Immature natural killer cell (primary cell): ENCODE results near the gene GREB1. TPM values are rescaled to one million over a fixed set of nuclear protein-coding genes. Genes with fewer than 3 reads are reported as not detected.

Experiments
- DNase-seq, 3 donors: peaks; one replicate each; pipeline ENCODE4 v3.0.0; 2022; ENCODE audit warnings: mixed read lengths in 1 of 3
- H3K27ac Mint-ChIP-seq, 6 donors: one replicate each; pipeline ENCODE4 v1.8.0; 2020; ENCODE audit warnings: mixed read lengths in 6 of 6, mild to moderate bottlenecking in 5 of 6, inconsistent platforms in 4 of 6, moderate library complexity in 3 of 6
- H3K27me3 Mint-ChIP-seq, 3 donors: one replicate each; pipeline ENCODE4 v1.8.0; 2020 to 2021; ENCODE audit warnings: low read depth in 3 of 3, mild to moderate bottlenecking in 3 of 3, mixed read lengths in 3 of 3, moderate library complexity in 3 of 3, inconsistent platforms in 1 of 3
- H3K36me3 Mint-ChIP-seq, 3 donors: one replicate each; pipeline ENCODE4 v1.8.0; 2020; ENCODE audit warnings: mixed read lengths in 3 of 3, inconsistent platforms in 2 of 3, mild to moderate bottlenecking in 2 of 3
- H3K4me1 Mint-ChIP-seq, 2 donors: one replicate each; pipeline ENCODE4 v1.8.0; 2020; ENCODE audit warnings: inconsistent platforms in 2 of 2, mild to moderate bottlenecking in 2 of 2, mixed read lengths in 2 of 2, moderate library complexity in 1 of 2
- H3K4me3 Mint-ChIP-seq, 5 donors: one replicate each; pipeline ENCODE4 v1.8.0; 2020; ENCODE audit warnings: mild to moderate bottlenecking in 5 of 5, mixed read lengths in 5 of 5, inconsistent platforms in 3 of 5, moderate library complexity in 3 of 5
- H3K9me3 Mint-ChIP-seq, 6 donors: one replicate each; pipeline ENCODE4 v1.8.0; 2020; ENCODE audit warnings: mild to moderate bottlenecking in 6 of 6, mixed read lengths in 6 of 6, inconsistent platforms in 4 of 6, moderate library complexity in 3 of 6
- polyA plus RNA-seq, 3 donors: library from polyadenylated mRNA; unstranded; fragments of 300-500 nt; fragmentation: Illumina TruSeq; gene quantifications; one replicate each; pipeline ENCODE4 v1.2.3, GENCODE V29; 2021

The GREB1 gene
- polyA plus RNA-seq, 3 donors from 2014 or later = 0.41 TPM; not detected in 2

- H3K27me3 Mint-ChIP-seq = peaks cover 0 to 2% (median 0%) of the 10 kb centered on the region in 3 donors
- no peak overlapping the region for H3K27ac Mint-ChIP-seq
- H3K4me3 Mint-ChIP-seq = no peak overlapping the region
- peaks cover 0 to 14% (median 0%) of the 10 kb centered on the region in 3 donors for H3K36me3 Mint-ChIP-seq
- no peaks in the 10 kb centered on the region for H3K4me1 Mint-ChIP-seq
- no peak for DNase-seq
- no peaks in the 10 kb centered on the region for H3K9me3 Mint-ChIP-seq
Measured at GRCh38 chr2:11616097-11616687, 82.3 kb downstream of the GREB1 start.

GRCh38 chr2:11616851-11617415, 83.1 kb downstream of the GREB1 start:
- no peaks in the 10 kb centered on the region for H3K9me3 Mint-ChIP-seq
- H3K4me3 Mint-ChIP-seq = no peak overlapping the region
- H3K4me1 Mint-ChIP-seq = no peaks in the 10 kb centered on the region
- no peak for DNase-seq
- peaks cover 0 to 14% (median 0%) of the 10 kb centered on the region in 3 donors for H3K36me3 Mint-ChIP-seq
- H3K27ac Mint-ChIP-seq = no peak overlapping the region
- H3K27me3 Mint-ChIP-seq = peaks cover 0 to 2% (median 0%) of the 10 kb centered on the region in 3 donors

- Mint-ChIP-seq H3K4me1 (no peaks in the 10 kb centered on the region), H3K27ac (no peak overlapping the region), H3K36me3 (peaks cover 0 to 11% (median 0%) of the 10 kb centered on the region in 3 donors), H3K9me3 (no peaks in the 10 kb centered on the region), H3K4me3 (no peak overlapping the region), H3K27me3 (no peaks in the 10 kb centered on the region)
- DNase-seq = no peak
Measured at GRCh38 chr2:11617527-11617926, 83.7 kb downstream of the GREB1 start.

- Mint-ChIP-seq H3K27ac (no peak overlapping the region), H3K9me3 (no peaks in the 10 kb centered on the region), H3K4me3 (no peak overlapping the region), H3K36me3 (peaks cover 0 to 11% (median 0%) of the 10 kb centered on the region in 3 donors), H3K4me1 (no peaks in the 10 kb centered on the region), H3K27me3 (no peaks in the 10 kb centered on the region)
- no peak for DNase-seq
Measured at GRCh38 chr2:11617984-11618707, 84.3 kb downstream of the GREB1 start.

- H3K4me3 Mint-ChIP-seq = no peak overlapping the region
- H3K9me3 Mint-ChIP-seq = no peaks in the 10 kb centered on the region
- DNase-seq = no peak
- no peaks in the 10 kb centered on the region for H3K27me3 Mint-ChIP-seq
- peaks cover 0 to 11% (median 0%) of the 10 kb centered on the region in 3 donors for H3K36me3 Mint-ChIP-seq
- no peak overlapping the region for H3K27ac Mint-ChIP-seq
- H3K4me1 Mint-ChIP-seq = no peaks in the 10 kb centered on the region
Measured at GRCh38 chr2:11618708-11619062, 84.8 kb downstream of the GREB1 start.

- H3K4me1 Mint-ChIP-seq = no peaks in the 10 kb centered on the region
- no peak overlapping the region for H3K4me3 Mint-ChIP-seq
- H3K27me3 Mint-ChIP-seq = no peaks in the 10 kb centered on the region
Measured at GRCh38 chr2:11621410-11621809, 87.6 kb downstream of the GREB1 start.

GRCh38 chr2:11622611-11623010, 88.8 kb downstream of the GREB1 start:
- DNase-seq = no peak
- Mint-ChIP-seq H3K4me1 (no peaks in the 10 kb centered on the region), H3K27me3 (peaks cover 0 to 2% (median 0%) of the 10 kb centered on the region in 3 donors), H3K27ac (no peak overlapping the region), H3K4me3 (no peak overlapping the region), H3K9me3 (no peaks in the 10 kb centered on the region), H3K36me3 (peaks cover 0 to 11% (median 4%) of the 10 kb centered on the region in 3 donors)

More at GRCh38 chr2:11621410-11621809, 87.6 kb downstream of the GREB1 start:
- peaks cover 0 to 7% (median 0%) of the 10 kb centered on the region in 3 donors for H3K36me3 Mint-ChIP-seq
- no peaks in the 10 kb centered on the region for H3K9me3 Mint-ChIP-seq
- DNase-seq = no peak
- H3K27ac Mint-ChIP-seq = no peak overlapping the region

- H3K36me3 Mint-ChIP-seq = peaks cover 0 to 7% (median 4%) of the 10 kb centered on the region in 3 donors
- H3K4me3 Mint-ChIP-seq = no peak overlapping the region
- H3K9me3 Mint-ChIP-seq = no peaks in the 10 kb centered on the region
- H3K27me3 Mint-ChIP-seq = peaks cover 0 to 5% (median 2%) of the 10 kb centered on the region in 3 donors
- no peak overlapping the region for H3K27ac Mint-ChIP-seq
- no peak for DNase-seq
- no peaks in the 10 kb centered on the region for H3K4me1 Mint-ChIP-seq
Measured at GRCh38 chr2:11624893-11625292, 91.0 kb downstream of the GREB1 start.

GRCh38 chr2:11625671-11626070, 91.8 kb downstream of the GREB1 start:
- peaks cover 0 to 5% (median 2%) of the 10 kb centered on the region in 3 donors for H3K27me3 Mint-ChIP-seq
- DNase-seq = no peak
- H3K36me3 Mint-ChIP-seq = peaks cover 0 to 7% (median 4%) of the 10 kb centered on the region in 3 donors
- H3K9me3 Mint-ChIP-seq = no peaks in the 10 kb centered on the region
- H3K4me1 Mint-ChIP-seq = no peaks in the 10 kb centered on the region
- no peak overlapping the region for H3K27ac Mint-ChIP-seq
- H3K4me3 Mint-ChIP-seq = no peak overlapping the region

- H3K27me3 Mint-ChIP-seq = peaks cover 2 to 7% (median 4%) of the 10 kb centered on the region in 3 donors
- no peak for DNase-seq
- H3K9me3 Mint-ChIP-seq = no peaks in the 10 kb centered on the region
- peaks cover 0 to 7% (median 4%) of the 10 kb centered on the region in 3 donors for H3K36me3 Mint-ChIP-seq
- H3K4me3 Mint-ChIP-seq = no peak overlapping the region
- no peak overlapping the region for H3K27ac Mint-ChIP-seq
- H3K4me1 Mint-ChIP-seq = no peaks in the 10 kb centered on the region
Measured at GRCh38 chr2:11628675-11629074, 94.8 kb downstream of the GREB1 start.

- Mint-ChIP-seq H3K27me3 (peaks cover 2 to 7% (median 4%) of the 10 kb centered on the region in 3 donors), H3K36me3 (peaks cover 0 to 7% (median 4%) of the 10 kb centered on the region in 3 donors), H3K27ac (no peak overlapping the region), H3K9me3 (no peaks in the 10 kb centered on the region), H3K4me3 (no peak overlapping the region), H3K4me1 (no peaks in the 10 kb centered on the region)
- DNase-seq = no peak
Measured at GRCh38 chr2:11629215-11629614, 95.4 kb downstream of the GREB1 start.

- peaks cover 0 to 7% (median 6%) of the 10 kb centered on the region in 3 donors for H3K36me3 Mint-ChIP-seq
- H3K27me3 Mint-ChIP-seq = peaks cover 2 to 7% (median 4%) of the 10 kb centered on the region in 3 donors
- no peak overlapping the region for H3K4me3 Mint-ChIP-seq
- DNase-seq = no peak
- H3K27ac Mint-ChIP-seq = no peak overlapping the region
- no peaks in the 10 kb centered on the region for H3K9me3 Mint-ChIP-seq
- no peaks in the 10 kb centered on the region for H3K4me1 Mint-ChIP-seq
Measured at GRCh38 chr2:11629851-11630250, 96.0 kb downstream of the GREB1 start.

GRCh38 chr2:11630855-11631254, 97.0 kb downstream of the GREB1 start:
- DNase-seq = no peak
- H3K36me3 Mint-ChIP-seq = peaks cover 0 to 7% (median 7%) of the 10 kb centered on the region in 3 donors
- no peaks in the 10 kb centered on the region for H3K4me1 Mint-ChIP-seq
- H3K27me3 Mint-ChIP-seq = peaks cover 2 to 7% (median 4%) of the 10 kb centered on the region in 3 donors
- peaks cover 0 to under 1% (median 0%) of the 10 kb centered on the region in 6 donors for H3K9me3 Mint-ChIP-seq
- H3K27ac Mint-ChIP-seq = no peak overlapping the region
- H3K4me3 Mint-ChIP-seq = no peak overlapping the region

GRCh38 chr2:11631462-11631861, 97.6 kb downstream of the GREB1 start:
- Mint-ChIP-seq H3K27ac (no peak overlapping the region), H3K4me3 (no peak overlapping the region), H3K27me3 (peaks cover 2 to 7% (median 4%) of the 10 kb centered on the region in 3 donors), H3K9me3 (peaks cover 0 to 2% (median 0%) of the 10 kb centered on the region in 6 donors), H3K4me1 (no peaks in the 10 kb centered on the region), H3K36me3 (peaks cover 0 to 7% (median 7%) of the 10 kb centered on the region in 3 donors)
- no peak for DNase-seq
